Neural cell (in vitro differentiated cells): ENCODE measurements around the gene TBC1D8B.
"Not testable (repeated sequence)": the region's sequence is repeated elsewhere in the genome, so short reads cannot be mapped to it uniquely, and the experiment has no call there.

ENCODE experiments used
- EP300 ChIP-seq: fragments of 450-650 bp; conservative IDR thresholded peaks from 2 replicates; pipeline ENCODE4 v1.6.1; 2014; ENCODE audit warnings: antibody characterized with exemption, mild to moderate bottlenecking, moderate library complexity; ENCODE audit not compliant: poor library complexity, severe bottlenecking
- EZH2 ChIP-seq: fragments of 200-600, 300-800 bp; shearing (Covaris generic), sonication (generic); IDR thresholded peaks from 2 replicates; pipeline ENCODE4 v1.6.1; 2014; ENCODE audit warnings: antibody characterized with exemption, low read length, borderline replicate concordance, mild to moderate bottlenecking; ENCODE audit not compliant: insufficient read depth, poor library complexity, severe bottlenecking
- MXI1 ChIP-seq: fragments of 450-650 bp; conservative IDR thresholded peaks from 2 replicates; pipeline ENCODE4 v1.6.1; 2014; ENCODE audit warnings: antibody characterized with exemption, mild to moderate bottlenecking; ENCODE audit not compliant: poor library complexity, severe bottlenecking
- POLR2AphosphoS5 ChIP-seq: IDR thresholded peaks from 2 replicates; pipeline ENCODE4 v1.6.1; 2012
- RAD21 ChIP-seq: fragments of 450-650 bp; conservative IDR thresholded peaks from 2 replicates; pipeline ENCODE4 v1.6.1; 2014; ENCODE audit warnings: antibody characterized with exemption, mild to moderate bottlenecking, moderate library complexity
- SMC3 ChIP-seq: fragments of 450-650 bp; conservative IDR thresholded peaks from 2 replicates; pipeline ENCODE4 v1.6.1; 2014; ENCODE audit warnings: antibody characterized with exemption, mild to moderate bottlenecking, moderate library complexity; ENCODE audit not compliant: poor library complexity
- TAF1 ChIP-seq: IDR thresholded peaks from 2 replicates; pipeline ENCODE4 v1.6.1; 2012; ENCODE audit warnings: low read depth
- TF ChIP-seq, protein P1 (sequence below): fragments of 450-650 bp; IDR thresholded peaks from 2 replicates; pipeline ENCODE4 v1.5.1; 2014; ENCODE audit warnings: antibody characterized with exemption, mild to moderate bottlenecking, moderate library complexity; ENCODE audit not compliant: poor library complexity, severe bottlenecking
- TF ChIP-seq, protein P2 (sequence below): IDR thresholded peaks from 2 replicates; pipeline ENCODE4 v1.6.1; 2012; ENCODE audit warnings: borderline replicate concordance

DNA sequence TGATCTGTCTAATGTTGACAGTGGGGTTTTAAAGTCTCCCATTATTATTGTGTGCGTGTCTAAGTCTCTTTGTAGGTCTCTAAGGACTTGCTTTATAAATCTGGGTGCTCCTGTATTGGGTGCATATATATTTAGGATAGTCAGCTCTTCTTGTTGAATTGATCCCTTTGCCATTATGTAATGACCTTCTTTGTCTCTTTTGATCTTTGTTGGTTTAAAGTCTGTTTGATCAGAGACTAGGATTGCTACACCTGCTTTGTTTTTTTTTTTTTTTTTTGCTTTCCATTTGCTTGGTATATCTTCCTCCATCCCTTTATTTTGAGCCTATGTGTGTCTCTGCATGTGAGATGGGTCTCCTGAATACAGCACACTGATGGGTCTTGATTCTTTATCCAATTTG is 33.2 kb upstream of the TBC1D8B start:
- TF ChIP-seq RAD21, SMC3, TAF1, MXI1, EP300, EZH2, POLR2AphosphoS5: not testable (repeated sequence)
- TF ChIP-seq, protein P1, sequence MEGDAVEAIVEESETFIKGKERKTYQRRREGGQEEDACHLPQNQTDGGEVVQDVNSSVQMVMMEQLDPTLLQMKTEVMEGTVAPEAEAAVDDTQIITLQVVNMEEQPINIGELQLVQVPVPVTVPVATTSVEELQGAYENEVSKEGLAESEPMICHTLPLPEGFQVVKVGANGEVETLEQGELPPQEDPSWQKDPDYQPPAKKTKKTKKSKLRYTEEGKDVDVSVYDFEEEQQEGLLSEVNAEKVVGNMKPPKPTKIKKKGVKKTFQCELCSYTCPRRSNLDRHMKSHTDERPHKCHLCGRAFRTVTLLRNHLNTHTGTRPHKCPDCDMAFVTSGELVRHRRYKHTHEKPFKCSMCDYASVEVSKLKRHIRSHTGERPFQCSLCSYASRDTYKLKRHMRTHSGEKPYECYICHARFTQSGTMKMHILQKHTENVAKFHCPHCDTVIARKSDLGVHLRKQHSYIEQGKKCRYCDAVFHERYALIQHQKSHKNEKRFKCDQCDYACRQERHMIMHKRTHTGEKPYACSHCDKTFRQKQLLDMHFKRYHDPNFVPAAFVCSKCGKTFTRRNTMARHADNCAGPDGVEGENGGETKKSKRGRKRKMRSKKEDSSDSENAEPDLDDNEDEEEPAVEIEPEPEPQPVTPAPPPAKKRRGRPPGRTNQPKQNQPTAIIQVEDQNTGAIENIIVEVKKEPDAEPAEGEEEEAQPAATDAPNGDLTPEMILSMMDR, result not testable (repeated sequence)
- TF ChIP-seq, protein P2, sequence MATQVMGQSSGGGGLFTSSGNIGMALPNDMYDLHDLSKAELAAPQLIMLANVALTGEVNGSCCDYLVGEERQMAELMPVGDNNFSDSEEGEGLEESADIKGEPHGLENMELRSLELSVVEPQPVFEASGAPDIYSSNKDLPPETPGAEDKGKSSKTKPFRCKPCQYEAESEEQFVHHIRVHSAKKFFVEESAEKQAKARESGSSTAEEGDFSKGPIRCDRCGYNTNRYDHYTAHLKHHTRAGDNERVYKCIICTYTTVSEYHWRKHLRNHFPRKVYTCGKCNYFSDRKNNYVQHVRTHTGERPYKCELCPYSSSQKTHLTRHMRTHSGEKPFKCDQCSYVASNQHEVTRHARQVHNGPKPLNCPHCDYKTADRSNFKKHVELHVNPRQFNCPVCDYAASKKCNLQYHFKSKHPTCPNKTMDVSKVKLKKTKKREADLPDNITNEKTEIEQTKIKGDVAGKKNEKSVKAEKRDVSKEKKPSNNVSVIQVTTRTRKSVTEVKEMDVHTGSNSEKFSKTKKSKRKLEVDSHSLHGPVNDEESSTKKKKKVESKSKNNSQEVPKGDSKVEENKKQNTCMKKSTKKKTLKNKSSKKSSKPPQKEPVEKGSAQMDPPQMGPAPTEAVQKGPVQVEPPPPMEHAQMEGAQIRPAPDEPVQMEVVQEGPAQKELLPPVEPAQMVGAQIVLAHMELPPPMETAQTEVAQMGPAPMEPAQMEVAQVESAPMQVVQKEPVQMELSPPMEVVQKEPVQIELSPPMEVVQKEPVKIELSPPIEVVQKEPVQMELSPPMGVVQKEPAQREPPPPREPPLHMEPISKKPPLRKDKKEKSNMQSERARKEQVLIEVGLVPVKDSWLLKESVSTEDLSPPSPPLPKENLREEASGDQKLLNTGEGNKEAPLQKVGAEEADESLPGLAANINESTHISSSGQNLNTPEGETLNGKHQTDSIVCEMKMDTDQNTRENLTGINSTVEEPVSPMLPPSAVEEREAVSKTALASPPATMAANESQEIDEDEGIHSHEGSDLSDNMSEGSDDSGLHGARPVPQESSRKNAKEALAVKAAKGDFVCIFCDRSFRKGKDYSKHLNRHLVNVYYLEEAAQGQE, result not testable (repeated sequence)
